Measurements from ENCODE around the gene ASCL2.

- TF ChIP-seq EP300 (IDR thresholded peaks at IDR 0.05), result no peak
- no peak for TF ChIP-seq CTCF (IDR thresholded peaks at IDR 0.05)
- TF ChIP-seq POLR2A (IDR thresholded peaks at IDR 0.05), result no peak
These were observed 38.3 kb upstream of the ASCL2 start for GRCh38 chr11:2308713-2309112.
